ENCODE measurements around the gene TARS3. TPM values are rescaled to one million over a fixed set of nuclear protein-coding genes. Genes with fewer than 3 reads are reported as not detected.

TARS3 gene
- total RNA-seq, 1 donor from 2014 or later: 6.9 TPM

- DNase-seq (ENCODE audit: extremely low spot score in 2 of 2): no peak
- Histone ChIP-seq H3K36me3 (peaks cover 0 to 56% of the 10 kb centered on the region in 2 donors), H3K4me3 (no peak overlapping the region), H3K27ac (no peak overlapping the region), H3K4me1 (no peaks in the 10 kb centered on the region), H3K9me3 (no peaks in the 10 kb centered on the region), H3K27me3 (no peaks in the 10 kb centered on the region)
- intact Hi-C loops (cut with DNase I): no loop called here
- TF ChIP-seq POLR2A (IDR thresholded peaks at IDR 0.05): no peak
- no peak for TF ChIP-seq CTCF (IDR thresholded peaks at IDR 0.05)
- no peak for TF ChIP-seq POLR2AphosphoS5 (IDR thresholded peaks at IDR 0.05; ENCODE audit: insufficient read depth in 1 of 2, low read depth in 1 of 2)
These were observed 14.8 kb downstream of the TARS3 start for GRCh38 chr15:101709466-101709865.

- no peak for DNase-seq (ENCODE audit: extremely low spot score in 2 of 2)
- no peaks in the 10 kb centered on the region for H3K9me3 ChIP-seq
- intact Hi-C loops (cut with DNase I): no loop called here
These were observed 16.3 kb downstream of the TARS3 start for GRCh38 chr15:101707983-101708382.

GRCh38 chr15:101702077-101702476 lies 22.2 kb downstream of the TARS3 start:
- DNase-seq (ENCODE audit: extremely low spot score in 2 of 2): no peak
- Histone ChIP-seq H3K4me1 (no peaks in the 10 kb centered on the region), H3K4me3 (no peak overlapping the region), H3K27me3 (no peaks in the 10 kb centered on the region), H3K36me3 (peaks cover 5 to 61% of the 10 kb centered on the region in 2 donors), H3K9me3 (no peaks in the 10 kb centered on the region), H3K27ac (no peak overlapping the region)
- intact Hi-C loops (cut with DNase I): no loop called here
- TF ChIP-seq POLR2A (IDR thresholded peaks at IDR 0.05) (no peak), CTCF (IDR thresholded peaks at IDR 0.05) (no peak), POLR2AphosphoS5 (IDR thresholded peaks at IDR 0.05; ENCODE audit: insufficient read depth in 1 of 2, low read depth in 1 of 2) (no peak)

More at GRCh38 chr15:101707983-101708382, 16.3 kb downstream of the TARS3 start:
- no peaks in the 10 kb centered on the region for H3K4me1 ChIP-seq
- TF ChIP-seq POLR2AphosphoS5 (IDR thresholded peaks at IDR 0.05; ENCODE audit: insufficient read depth in 1 of 2, low read depth in 1 of 2) (no peak), POLR2A (IDR thresholded peaks at IDR 0.05) (no peak), CTCF (IDR thresholded peaks at IDR 0.05) (no peak)
- no peak overlapping the region for H3K27ac ChIP-seq
- H3K4me3 ChIP-seq: no peak overlapping the region
- H3K27me3 ChIP-seq: no peaks in the 10 kb centered on the region
- peaks cover 0 to 53% of the 10 kb centered on the region in 2 donors for H3K36me3 ChIP-seq

GRCh38 chr15:101698314-101698713 lies 26.0 kb downstream of the TARS3 start:
- peaks cover 5 to 61% of the 10 kb centered on the region in 2 donors for H3K36me3 ChIP-seq

More at GRCh38 chr15:101698314-101698713, 26.0 kb downstream of the TARS3 start:
- Histone ChIP-seq H3K9me3 (no peaks in the 10 kb centered on the region), H3K4me3 (no peak overlapping the region), H3K27me3 (no peaks in the 10 kb centered on the region), H3K4me1 (peaks cover 3% of the 10 kb centered on the region), H3K27ac (no peak overlapping the region)
- intact Hi-C loops (cut with DNase I): no loop called here
- no peak for DNase-seq (ENCODE audit: extremely low spot score in 2 of 2)
- no peak for TF ChIP-seq POLR2A (IDR thresholded peaks at IDR 0.05)
- TF ChIP-seq POLR2AphosphoS5 (IDR thresholded peaks at IDR 0.05; ENCODE audit: insufficient read depth in 1 of 2, low read depth in 1 of 2): no peak
- no peak for TF ChIP-seq CTCF (IDR thresholded peaks at IDR 0.05)

Measured in vagina (tissue), 2 donors.